GM19238 (cell line): ENCODE measurements around the gene ZNF154.
"Not testable (repeated sequence)": the region's sequence is repeated elsewhere in the genome, so short reads cannot be mapped to it uniquely, and the experiment has no call there.

Experiments
- DNase-seq: peaks from one replicate; pipeline ENCODE4 v3.0.0; 2011; ENCODE audit warnings: low spot score; ENCODE audit not compliant: insufficient read length

The ZNF154 gene

DNA sequence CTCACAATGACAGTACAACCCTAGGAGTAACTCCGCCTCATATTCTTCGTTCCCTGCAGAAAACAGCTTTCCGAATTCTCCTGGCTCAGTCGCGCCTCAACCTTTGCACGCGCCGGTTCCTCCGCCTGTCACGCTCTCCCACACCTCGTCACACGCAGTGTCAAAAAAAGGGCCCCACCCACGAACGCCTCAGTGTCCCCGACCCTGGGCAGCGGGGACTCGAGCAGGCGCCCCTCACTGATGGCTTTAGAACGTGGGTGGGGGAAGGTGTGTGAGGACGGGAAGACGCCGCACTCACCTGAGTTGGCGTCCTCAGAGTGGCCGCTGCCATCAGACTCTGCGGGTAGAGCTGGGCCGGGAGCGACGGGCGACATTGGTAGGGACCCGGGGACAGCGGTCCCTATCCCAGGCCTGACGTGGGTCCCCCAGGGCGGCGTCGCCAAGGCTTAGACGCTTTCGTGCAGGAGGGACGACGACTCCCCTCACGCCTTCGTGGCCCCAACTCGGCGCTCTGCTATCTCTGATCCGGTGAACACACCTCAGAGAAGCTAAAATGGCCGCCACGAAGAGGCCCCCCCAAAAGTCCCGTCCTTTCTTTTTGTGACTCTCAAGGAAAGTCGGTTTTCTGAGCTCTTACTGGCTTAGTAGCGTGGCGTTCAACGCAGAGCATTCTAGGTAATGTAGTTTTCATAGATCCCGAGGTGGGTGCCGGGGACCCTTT, at the start of gene ZNF154:
Gene ZNF154 (minus strand): TSS at position 564 of the 721 bp plus-strand sequence. CDS start 233 bp downstream, at position 331.
- DNase-seq = peak; percentile 46

DNA sequence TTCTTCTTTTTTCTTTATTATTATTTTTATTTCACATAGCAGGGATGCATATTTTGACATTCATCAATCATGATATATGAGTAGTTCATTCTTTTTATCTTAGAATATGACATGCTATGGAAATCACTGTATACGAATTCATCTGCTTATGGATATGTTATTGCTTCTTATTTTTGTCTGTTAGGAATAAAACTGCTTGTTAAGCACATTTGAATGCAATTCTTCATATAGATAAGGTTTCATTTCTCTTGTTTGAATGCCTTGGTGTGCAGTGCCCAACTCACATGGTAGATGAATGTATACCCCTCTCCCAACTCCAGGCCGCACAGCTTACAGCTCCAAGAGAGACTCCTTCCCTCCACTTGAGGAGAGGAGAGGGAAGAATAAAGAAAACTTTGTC, 48.9 kb upstream of the ZNF154 start:
- DNase-seq = no peak

DNA sequence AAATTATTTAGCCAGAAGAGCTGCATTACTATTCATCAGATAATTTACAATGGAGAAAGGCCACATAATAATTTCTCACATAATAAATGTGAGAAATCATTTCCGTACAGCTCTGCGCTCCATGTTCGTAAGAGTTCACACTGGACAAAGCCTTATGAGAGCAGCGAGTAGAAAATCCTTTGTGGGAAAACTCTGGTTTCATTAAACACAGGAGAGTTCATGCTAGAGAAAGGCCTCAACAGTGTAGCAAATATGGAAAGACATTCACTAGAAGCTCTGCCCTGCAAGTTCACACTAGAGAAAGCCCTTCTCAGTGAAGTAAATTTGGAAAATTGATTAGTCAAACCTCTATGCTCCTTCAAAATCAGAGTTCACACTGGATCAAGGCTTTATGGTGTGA, 46.0 kb upstream of the ZNF154 start:
- DNase-seq = no peak

DNA sequence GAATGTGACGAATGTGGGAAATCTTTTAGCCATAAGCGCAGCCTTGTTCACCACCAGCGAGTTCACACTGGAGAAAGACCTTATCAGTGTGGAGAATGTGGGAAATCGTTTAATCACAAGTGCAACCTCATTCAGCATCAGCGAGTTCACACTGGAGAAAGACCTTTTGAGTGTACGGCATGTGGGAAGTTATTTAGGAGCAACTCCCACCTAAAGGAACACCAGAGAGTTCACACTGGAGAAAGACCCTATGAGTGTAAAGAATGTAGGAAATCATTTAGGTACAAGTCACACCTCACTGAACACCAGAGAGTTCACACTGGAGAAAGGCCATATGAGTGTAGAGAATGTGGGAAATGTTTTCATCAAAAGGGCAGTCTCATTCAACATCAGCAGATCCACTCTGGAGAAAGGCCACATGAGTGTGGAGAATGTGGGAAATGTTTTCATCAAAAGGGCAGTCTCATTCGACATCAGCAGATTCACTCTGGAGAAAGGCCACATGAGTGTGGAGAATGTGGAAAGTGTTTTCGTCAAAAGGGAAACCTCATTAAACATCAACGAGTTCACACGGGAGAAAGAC, 45.2 kb upstream of the ZNF154 start:
- DNase-seq = no peak

DNA sequence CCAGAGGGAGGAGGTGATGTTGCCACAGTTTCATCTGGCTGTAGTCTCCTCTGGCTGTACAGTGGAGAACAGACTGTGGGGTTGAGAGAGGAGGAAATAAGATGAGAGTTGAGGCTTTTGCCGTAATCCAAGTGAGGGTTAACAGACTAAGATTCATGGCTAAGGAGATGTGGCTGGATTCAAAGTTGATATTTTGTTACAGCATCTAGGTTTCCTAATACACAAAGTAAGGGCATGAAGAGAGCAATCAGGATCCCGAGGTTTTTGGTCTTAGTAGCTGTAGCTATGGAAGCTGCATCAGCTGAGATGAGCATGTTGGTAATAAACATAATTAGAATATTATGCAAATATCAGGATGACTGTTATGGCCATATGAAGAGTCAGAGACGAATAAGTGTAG, 39.0 kb upstream of the ZNF154 start:
- no peak for DNase-seq

DNA sequence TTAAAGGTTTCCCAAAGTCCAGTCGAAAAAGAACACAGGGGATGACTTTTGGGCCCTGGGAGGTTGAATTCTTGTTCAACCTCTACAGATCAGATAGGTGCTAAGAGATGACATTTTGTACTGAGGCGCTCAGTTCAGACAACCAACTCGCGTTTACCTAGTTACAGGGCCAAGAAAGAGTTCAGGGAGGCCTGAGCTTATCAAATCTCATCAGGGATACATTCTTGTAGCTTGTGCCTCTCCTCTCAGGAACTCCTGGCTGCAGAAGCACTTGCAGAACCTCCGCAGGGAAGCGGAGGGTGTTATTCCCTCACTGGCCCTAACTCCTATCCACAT, 38.4 kb upstream of the ZNF154 start:
- no peak for DNase-seq

DNA sequence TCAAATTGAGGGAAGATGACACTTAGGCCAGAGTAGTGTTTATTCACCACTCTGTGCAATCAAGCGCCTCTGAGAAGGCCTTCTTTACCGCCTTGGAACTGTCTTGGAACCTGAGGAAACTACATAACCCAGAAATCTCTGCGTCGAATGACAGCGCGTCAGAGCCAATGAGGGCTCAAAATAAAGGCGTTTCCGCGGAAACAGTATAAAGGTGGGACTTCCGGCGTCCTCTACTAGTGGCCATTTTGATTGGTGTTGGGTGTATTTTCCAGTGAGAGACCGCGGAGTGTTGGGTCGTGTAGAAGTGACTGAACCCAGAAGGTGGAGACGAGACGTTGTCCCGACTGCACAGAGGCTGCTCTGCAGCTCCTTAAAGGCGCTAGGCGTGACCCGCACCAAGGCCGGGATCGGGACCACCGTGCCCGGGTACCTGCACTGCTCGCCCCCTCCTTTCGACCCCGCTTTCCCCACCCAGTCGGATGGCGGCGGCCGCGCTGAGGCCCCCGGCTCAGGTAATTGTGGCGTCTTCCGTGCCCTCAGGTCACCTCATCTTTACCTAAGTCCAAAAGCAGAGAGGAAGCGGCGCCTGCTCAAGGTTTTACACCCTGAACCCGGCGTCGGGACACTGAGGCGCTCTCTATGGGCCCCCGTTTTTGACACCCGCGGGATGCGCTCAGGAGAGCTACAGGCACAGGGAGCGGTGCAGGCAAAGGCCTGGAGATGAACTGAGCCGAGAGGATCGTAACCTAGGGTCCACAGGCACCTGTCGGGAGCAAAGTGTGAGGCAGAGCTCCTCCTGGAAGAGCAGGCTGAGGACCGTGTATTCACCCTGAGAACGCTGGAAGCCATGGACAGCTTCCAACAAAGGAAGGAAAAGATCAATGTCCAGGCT, 37.8 kb upstream of the ZNF154 start, which contains the start of gene ZNF776:
Gene ZNF776 (plus strand): TSS at position 236 of the 892 bp plus-strand sequence. CDS start 244 bp downstream, at position 480.
- peak; percentile 78 for DNase-seq

DNA sequence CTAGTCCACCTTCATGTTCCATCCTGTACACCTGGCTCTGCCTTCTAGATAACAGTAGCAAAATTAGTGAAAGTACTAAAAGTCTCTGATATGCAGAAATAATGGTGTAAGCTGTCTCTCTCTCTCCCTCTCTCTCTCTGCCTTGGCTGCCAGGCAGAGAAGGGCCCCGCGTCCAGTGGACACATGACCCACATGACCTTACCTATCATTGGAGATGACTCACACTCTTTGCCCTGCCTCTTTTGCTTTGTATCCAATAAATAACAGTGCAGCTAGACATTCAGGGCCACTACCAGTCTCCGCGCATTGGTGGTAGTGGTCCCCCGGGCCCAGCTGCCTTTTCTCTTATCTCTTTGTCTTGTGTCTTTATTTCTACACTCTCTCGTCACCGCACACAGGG, 29.8 kb upstream of the ZNF154 start:
- not testable (repeated sequence) for DNase-seq

DNA sequence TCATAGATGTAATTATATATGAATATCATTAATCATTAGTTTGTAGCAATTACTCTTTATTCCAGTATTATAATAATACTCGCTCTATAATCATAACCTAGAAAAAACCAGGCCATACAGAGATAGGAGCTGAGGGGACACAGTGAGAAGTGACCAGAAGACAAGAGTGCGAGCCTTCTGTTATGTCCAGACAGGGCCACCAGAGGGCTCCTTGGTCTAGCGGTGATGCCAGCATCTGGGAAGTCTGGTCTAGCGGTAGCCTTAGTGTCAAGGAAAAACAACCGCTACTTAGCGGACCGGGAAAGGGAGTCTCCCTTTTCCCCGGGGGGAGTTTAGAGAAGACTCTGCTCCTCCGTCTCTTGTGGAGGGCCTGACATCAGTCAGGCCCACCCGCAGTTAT, 29.3 kb upstream of the ZNF154 start:
- not testable (repeated sequence) for DNase-seq

DNA sequence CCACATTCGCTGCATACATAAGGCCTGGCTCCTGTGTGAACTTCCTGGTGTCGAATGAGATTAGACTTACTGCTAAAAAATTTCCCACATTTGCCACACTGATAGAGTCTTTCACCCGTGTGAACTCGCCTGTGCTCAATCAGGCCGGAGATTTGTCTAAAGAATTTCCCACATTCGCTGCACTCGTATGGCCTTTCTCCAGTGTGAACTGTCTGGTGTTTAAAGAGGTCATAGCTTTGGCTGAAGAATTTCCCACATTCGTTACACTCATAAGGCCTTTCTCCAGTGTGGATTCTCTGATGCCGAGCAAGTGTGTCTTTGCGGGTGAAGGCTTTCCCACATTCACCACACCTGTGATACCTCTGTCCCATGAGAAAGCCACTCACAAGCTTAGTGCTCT, 11.9 kb upstream of the ZNF154 start:
- no peak for DNase-seq

DNA sequence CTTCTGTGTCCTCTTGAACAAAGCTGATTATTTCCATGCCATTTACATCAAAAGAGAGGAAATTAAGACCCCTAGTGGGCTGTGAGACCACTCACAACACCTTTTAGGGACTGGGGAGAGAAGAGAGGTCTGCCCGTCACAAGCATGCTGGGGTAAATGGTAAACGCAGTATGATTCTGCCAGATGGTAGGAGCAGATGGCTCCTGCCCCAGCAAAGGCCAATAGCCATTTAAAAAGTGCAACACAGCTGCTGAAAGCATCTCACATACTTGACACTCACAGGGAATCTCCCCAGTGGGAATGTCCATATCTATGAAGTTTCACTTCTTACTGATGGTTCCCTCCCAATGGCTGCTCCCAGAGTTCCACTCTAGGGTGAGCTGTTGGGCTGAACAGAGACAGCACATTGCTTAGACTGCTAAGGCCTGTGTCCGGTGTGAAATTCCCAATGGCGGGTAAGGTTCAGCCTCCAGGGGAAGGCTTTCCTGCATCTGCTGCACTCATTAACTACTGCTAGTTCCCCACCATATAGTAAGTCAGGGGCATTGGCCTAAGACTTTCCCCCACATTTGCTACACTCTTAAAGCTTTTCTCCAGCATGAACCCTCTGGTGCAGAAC, 11.0 kb upstream of the ZNF154 start:
- DNase-seq = no peak

DNA sequence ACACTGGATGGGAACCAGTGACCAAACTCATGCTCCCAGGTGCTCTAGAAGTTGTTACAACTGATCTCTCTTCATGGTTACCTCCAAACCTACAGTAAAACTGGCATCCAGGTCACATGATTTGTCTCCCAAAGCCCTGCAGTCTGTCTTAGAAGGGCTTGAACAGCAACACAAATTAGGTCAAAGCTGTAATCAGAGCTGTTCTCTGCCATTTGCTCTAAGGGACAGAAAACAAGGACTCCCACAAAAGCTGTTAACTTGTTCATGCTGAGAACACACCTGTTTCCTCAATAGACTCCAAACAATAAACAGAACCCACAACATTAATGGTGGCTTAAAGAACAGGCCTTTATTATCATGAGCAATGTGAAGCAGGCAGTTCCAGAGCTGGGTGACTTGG, 10.4 kb upstream of the ZNF154 start:
- DNase-seq = no peak

DNA sequence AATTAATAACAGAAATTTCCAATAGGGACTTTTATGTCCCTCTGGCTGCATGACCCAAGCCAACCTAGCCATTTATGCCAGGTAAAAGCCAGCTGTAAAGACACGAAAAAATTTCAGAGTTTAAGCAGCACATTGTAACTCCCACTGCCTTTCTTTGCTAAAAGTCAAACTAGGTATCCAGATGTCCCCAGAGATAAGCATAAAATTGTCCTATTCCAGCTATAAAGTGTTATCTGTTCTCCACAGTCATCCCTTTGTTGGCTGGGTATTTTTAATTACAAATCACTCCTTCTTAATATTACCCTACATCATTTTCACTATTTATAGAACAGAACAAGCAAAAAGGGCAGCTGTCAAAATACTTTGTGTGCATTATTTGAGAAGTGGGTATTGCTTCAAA, 3.2 kb upstream of the ZNF154 start:
- no peak for DNase-seq

DNA sequence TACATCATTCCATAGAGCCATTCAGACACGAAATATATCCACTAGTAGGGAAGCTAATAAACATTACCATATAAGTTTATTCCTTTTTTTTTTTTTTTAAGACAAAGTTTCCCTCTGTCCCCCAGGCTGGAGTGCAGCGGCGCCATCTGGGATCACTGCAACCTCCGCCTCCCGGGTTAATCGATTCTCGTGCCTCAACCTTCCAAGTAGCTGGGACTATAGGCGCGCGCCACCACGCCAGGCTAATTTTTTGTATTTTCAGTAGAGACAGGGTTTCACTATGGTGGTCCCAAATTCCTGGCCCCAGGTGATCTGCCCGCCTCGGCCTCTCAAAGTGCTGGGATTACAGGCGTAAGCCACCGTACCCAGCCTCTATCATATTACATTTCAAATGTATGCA, 612 bp upstream of the ZNF154 start:
- DNase-seq = no peak

DNA sequence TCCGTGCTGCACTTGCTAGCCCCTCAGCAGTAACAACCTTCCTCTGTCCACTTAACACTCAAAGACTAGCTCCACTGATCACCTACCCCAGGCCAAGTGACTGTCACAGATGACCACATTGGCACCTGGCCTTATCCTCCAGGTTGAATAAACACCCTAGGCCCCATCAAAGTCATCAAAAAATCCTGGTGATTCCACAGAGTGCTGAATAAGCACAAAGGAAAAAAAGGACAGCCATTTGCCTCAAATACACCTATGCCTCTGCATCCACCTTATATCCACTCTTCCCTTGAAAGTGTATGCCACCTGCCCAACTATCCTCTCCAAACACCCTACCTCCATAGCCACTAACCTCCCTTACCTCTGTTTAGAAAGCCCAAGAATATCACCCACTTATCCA, 2.7 kb downstream of the ZNF154 start:
- no peak for DNase-seq

DNA sequence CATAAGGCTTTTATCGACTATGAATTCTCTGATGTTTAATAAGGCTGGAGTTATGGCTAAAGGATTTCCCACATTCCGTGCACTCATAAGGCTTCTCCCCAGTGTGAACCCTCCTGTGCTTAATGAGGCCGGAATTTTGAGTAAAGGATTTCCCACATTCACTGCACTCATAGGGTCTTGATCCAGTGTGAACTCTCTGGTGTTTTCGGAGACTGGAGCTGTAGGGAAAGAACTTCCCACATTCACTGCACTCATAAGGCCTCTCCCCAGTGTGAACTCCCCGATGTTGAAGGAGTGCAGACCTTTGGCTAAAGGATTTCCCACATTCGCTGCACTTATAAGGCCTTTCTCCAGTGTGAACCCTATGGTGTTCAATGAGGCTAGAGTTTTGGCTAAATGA, 7.4 kb downstream of the ZNF154 start:
- no peak for DNase-seq

DNA sequence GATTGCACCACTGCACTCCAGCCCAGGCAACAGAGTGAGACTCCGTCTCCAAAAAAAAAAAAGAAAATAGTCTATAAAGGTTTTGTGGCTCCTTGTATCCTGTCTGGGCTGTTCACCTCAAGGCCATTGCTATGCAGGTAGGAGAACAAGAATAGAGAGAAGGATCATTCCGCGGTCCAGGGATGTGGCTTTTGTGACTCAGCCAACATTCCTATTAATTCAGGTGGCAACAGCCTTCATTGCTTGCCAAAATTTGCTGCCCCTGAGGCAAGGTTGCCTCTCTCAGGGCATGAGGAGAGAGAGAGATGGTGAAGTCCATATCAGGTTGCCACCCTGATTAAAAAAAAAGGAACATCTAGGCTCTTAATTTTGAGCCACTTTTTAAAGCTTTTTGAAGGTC, 19.3 kb downstream of the ZNF154 start:
- DNase-seq = no peak

DNA sequence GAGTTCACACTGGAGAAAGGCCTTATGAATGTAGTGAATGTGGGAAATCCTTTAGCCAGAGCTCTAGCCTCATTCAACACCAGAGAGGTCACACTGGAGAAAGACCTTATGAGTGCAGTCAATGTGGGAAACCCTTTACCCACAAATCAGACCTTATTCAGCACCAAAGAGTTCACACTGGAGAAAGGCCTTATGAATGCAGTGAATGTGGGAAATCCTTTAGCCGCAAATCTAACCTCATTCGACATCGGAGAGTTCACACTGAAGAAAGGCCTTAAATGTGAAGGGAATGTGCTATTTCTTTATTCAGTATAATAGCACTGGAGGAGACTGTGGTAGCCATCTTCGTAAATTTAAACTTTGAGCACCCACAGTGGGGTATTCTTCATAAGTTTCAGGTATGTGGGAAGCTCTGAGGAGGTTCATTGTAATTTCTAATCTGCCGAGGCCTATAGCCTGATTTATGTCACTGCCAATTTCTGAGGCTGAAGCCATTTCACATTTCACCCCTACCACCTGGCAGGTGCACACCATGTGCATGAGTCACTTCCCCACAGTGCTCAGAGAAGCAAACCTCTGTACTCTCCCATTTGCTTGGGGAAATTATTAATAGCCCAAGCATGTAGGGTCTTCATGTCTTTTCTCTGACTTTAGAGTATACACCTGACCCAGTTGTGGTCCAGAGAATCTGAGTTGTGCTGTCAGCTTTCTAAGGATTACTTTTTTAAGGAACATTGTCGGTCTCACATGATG, 20.8 kb downstream of the ZNF154 start:
- no peak for DNase-seq

DNA sequence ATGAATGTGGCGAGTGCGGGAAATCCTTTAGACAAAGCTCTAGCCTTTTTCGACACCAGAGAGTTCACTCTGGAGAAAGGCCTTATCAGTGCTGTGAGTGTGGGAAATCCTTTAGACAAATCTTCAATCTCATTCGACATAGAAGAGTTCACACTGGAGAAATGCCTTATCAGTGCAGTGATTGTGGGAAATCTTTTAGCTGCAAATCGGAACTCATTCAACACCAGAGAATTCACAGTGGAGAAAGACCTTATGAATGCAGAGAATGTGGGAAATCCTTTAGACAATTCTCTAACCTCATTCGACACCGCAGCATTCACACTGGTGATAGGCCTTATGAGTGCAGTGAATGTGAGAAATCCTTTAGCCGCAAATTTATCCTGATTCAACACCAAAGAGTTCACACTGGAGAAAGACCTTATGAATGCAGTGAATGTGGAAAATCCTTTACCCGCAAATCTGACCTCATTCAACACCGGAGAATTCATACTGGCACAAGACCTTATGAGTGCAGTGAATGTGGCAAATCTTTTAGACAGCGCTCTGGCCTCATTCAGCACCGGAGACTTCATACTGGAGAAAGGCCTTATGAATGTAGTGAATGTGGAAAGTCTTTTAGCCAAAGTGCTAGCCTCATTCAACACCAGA, 21.5 kb downstream of the ZNF154 start:
- DNase-seq = no peak

DNA sequence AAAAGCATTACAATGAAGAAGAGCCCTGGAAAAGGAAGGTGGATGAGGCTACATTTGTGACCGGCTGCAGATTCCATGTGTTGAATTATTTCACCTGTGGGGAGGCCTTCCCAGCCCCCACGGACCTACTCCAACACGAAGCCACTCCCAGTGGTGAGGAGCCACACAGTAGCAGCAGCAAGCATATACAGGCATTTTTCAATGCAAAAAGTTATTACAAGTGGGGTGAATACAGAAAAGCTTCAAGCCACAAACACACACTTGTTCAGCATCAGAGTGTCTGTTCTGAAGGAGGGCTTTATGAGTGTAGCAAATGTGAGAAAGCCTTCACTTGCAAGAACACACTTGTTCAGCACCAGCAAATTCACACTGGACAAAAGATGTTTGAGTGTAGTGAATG, 22.3 kb downstream of the ZNF154 start:
- no peak for DNase-seq
